SH-SY5Y (cell line): ENCODE measurements around the gene NOX3.

ENCODE experiments used
- GATA2 ChIP-seq: IDR thresholded peaks from 2 replicates; pipeline ENCODE4 v1.6.1; 2011; ENCODE audit warnings: mild to moderate bottlenecking, low read depth, low read length
- GATA3 ChIP-seq: IDR thresholded peaks from 2 replicates; pipeline ENCODE4 v1.6.1; 2011; ENCODE audit warnings: low read depth, mild to moderate bottlenecking, low read length, moderate library complexity

NOX3 gene

GRCh38 chr6:155382338-155382685, 73.3 kb downstream of the NOX3 start:
- no peak for TF ChIP-seq GATA2
- no peak for TF ChIP-seq GATA3

DNA sequence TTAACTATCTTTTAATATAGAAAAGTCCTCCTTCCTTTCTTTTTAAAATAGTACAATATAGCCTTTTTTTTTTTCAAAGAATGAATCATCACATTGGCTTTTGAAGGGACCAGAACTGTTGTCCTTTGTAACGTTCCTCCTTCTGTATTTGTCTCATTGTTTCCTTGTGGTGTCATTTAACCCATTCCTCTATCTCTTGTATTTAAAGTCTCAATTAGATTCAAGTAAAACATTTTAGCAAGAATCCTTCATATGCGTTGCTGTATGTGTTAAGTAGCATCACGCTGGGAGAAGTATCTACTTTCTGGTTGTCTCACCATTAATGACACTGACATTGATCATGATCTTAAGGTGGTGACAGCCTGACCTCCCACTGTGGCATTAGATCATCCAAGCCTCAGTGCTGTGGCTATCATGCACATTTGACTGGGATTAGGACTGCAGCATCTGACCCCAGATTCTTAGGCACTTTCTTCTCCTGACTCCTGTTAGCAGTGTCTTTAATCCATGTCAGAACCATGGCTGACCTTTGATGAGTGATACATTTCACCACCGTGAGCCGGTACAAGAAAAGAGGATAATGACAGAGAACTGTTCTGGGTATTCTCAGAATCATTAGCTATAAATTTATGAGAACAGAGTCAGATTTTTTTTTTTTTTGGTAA, 73.8 kb downstream of the NOX3 start:
- no peak for TF ChIP-seq GATA3
- no peak for TF ChIP-seq GATA2

DNA sequence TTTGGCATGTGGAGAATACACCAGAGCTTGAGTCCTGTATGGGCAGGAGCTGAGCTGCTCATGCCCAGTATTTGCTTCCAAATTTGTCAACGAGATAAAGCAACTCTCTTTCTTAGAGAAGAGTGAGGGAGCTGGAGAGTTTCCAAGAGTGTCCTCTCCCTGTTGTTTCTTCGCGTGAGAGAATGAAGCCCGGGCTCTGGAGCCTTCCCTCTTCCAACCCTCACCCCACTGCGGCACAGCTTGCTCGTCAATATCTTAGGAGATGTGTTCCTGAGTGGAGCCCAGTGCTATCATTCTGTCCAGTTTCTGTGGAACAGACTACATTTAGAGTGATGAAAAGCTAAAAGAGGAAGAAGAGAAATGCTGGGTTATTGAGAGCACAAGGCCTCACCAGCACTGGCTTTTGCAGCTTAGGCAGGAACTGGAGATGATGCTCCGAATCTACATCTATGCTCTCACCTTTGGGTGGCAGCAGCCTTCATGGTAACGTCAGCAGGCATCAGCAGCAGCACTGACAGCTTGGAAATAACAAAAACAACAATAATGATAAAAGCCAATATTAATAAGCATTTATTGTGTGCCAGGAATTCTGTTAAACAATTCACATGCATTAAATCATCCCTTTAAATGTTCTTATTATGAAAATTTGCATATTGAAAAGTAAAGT, 74.8 kb downstream of the NOX3 start:
- TF ChIP-seq GATA3 (no peak), GATA2 (no peak)

DNA sequence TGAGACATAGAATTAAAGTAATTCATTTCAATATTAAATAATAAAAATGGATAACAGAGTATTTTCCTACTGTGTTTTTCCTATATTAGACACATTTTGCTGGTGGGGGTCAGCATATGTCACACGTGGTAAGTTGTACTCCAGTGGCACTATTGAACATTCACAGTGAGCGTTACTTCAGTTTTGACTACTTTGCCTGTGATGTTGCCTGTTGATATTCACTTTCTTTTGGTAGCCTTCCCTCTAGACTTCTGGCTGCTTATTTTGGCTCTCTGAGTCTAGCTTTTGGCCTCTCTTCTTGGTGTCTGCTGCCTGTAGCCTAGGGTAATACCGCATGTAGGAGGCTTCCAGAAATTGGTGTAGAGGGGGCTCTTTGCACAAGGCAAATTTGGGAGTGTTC, 76.9 kb downstream of the NOX3 start:
- TF ChIP-seq GATA3 (no peak), GATA2 (no peak)

DNA sequence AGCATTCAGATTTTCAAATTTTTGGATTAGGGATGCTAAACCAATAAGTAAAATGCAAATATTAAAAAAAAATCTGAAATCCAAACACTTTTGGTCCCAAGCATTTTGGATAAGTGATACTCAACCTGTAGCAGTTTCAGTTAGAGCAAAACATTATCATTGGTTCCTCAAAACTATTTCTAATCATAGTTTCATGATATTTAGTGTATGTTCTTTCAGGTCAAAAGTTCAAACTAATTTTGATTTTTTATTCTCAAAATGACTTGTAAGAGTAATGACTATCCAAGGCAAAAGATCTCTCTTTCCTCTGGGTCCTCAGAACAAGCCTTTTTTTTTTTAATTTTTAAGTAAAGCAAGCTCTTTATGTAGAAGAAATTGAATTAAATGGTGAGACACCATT, 77.4 kb downstream of the NOX3 start:
- TF ChIP-seq GATA3 (no peak), GATA2 (no peak)

- TF ChIP-seq GATA3 (no peak), GATA2 (no peak)
These were observed 78.6 kb downstream of the NOX3 start for GRCh38 chr6:155377061-155377460.

DNA sequence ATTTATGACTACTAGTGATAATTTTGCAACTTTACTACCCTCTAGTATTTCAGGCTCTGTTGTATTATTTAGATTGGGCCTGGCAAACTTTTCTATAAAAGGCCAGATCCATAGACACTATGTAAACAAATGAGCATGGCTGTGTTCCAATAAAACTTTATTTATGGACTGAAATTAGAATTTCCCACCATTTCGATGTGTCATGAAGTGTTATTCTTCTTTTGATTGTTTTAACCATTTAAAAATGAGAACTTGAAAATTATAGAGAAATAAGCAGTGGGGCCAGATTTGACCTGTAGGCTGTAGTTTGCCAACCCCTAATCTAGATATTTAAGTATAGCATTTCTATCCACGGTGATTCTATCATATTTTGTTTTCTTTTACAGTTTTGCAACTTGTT, 79.8 kb downstream of the NOX3 start:
- no peak for TF ChIP-seq GATA3
- TF ChIP-seq GATA2: no peak

GRCh38 chr6:155374681-155375080, 81.0 kb downstream of the NOX3 start:
- no peak for TF ChIP-seq GATA2
- TF ChIP-seq GATA3: no peak

DNA sequence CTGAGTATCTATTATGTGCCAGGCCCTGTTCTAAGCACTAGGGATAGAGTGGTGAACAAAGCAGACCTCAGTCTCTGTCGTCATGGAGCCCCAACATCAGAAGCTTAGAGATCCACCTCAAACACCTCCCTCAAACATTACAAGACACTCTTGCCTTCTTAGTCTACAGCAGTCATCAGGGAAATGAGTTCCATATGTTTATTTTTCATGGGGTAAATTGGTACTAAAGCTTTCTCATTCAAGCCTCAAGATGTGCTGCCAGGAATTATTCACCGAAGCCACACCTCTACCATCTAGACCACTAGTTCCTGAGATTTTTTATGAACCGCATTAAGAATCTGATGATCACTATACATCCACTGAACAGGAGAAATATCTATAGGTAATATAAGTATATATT, 82.4 kb downstream of the NOX3 start:
- no peak for TF ChIP-seq GATA2
- no peak for TF ChIP-seq GATA3

GRCh38 chr6:155372256-155372655, 83.4 kb downstream of the NOX3 start:
- no peak for TF ChIP-seq GATA3
- no peak for TF ChIP-seq GATA2

GRCh38 chr6:155371230-155371629, 84.4 kb downstream of the NOX3 start:
- no peak for TF ChIP-seq GATA2
- TF ChIP-seq GATA3: no peak

- TF ChIP-seq GATA2 (no peak), GATA3 (no peak)
These were observed 89.3 kb downstream of the NOX3 start for GRCh38 chr6:155366325-155366724.

DNA sequence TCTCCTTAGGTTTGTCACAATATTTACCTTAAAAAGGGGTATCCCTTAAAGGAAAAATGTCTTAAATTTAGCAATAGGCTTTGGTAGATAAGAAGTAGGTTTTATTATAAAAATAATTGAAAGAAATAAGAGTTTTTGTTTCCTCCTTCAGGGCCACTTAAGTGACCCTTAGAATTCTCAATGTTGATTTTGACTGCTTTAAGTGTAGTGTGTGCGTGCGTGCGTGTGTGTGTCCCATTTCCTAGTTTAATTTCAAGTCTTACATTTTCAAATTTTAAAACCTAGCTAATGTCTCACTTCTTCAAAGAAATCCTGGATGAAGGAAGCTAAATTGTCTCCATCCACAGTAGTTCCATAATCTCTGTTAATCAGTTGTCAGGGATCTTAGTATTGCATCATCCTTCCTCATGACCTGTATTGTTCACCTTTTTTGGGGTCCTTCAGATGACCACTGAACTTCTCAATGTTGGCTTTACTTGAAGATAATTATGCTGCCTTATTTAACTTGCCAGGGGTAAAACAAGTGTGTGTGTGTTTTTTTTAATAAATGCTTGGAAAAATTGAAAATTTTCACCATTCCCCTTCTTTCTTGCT, 90.7 kb downstream of the NOX3 start:
- TF ChIP-seq GATA2: no peak
- TF ChIP-seq GATA3: no peak

GRCh38 chr6:155354167-155354566, 101.5 kb downstream of the NOX3 start:
- TF ChIP-seq GATA3: no peak
- no peak for TF ChIP-seq GATA2

GRCh38 chr6:155352811-155353210, 102.8 kb downstream of the NOX3 start:
- no peak for TF ChIP-seq GATA2
- no peak for TF ChIP-seq GATA3

DNA sequence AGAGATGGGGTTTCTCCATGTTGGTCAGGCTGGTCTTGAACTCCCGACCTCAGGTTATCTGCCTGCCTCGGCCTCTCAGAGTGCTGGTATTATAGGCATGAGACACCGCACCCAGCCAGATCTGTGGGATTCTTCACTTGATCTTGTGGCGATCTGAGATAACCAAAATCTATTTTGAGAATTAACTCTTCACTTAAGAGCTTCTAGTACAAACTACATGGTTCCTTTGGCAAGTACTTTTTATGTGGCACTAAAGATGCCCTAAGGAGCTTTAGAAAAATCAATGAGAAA, 103.6 kb downstream of the NOX3 start:
- no peak for TF ChIP-seq GATA2
- no peak for TF ChIP-seq GATA3
